Measurements from ENCODE around the gene MAP2K2.

MAP2K2 gene

DNA sequence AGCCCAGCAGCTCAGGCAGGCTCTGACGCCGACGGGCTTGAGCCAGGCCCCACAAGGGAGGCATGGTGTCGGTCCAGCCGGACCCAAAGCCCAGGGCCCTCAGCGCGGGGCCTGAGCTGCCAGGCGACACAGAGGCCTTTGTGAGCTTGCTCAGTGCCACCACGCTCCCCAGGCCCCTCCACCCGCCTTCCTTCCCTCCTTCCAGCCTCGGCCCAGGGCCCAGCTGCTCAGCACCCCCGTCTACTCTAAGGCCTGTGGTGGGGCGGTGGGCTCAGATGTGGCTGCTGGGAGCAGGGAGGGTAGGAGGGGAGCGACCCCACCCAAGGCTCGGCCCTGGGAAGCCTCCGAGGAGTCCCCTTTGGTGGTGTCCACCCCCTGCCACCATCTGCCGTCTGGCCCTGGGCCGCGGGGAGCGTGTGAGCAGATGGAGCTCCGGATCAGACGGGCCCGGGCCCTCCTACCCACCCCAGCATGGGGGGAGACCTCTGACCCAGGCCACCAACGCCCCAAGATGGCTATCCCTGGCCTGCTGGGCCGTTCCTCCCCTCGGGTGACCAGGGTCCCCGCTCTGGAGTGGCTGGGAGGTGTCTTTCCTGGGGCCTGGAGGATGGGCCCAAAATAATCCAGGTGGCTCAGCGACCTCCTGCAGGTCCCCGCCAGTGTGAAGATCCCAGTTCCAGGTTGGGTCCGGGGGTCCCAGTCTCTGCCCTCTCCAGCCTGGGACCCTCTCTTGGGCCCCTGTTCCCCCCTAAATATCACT is 65.0 kb downstream of the MAP2K2 start:
- DNase-seq (ENCODE audit: extremely low read depth, low read depth), result no peak
- TF ChIP-seq, protein P1, sequence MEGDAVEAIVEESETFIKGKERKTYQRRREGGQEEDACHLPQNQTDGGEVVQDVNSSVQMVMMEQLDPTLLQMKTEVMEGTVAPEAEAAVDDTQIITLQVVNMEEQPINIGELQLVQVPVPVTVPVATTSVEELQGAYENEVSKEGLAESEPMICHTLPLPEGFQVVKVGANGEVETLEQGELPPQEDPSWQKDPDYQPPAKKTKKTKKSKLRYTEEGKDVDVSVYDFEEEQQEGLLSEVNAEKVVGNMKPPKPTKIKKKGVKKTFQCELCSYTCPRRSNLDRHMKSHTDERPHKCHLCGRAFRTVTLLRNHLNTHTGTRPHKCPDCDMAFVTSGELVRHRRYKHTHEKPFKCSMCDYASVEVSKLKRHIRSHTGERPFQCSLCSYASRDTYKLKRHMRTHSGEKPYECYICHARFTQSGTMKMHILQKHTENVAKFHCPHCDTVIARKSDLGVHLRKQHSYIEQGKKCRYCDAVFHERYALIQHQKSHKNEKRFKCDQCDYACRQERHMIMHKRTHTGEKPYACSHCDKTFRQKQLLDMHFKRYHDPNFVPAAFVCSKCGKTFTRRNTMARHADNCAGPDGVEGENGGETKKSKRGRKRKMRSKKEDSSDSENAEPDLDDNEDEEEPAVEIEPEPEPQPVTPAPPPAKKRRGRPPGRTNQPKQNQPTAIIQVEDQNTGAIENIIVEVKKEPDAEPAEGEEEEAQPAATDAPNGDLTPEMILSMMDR (IDR thresholded peaks at IDR 0.05; ENCODE audit: low read depth, low read length, missing control alignments), result no peak

DNA sequence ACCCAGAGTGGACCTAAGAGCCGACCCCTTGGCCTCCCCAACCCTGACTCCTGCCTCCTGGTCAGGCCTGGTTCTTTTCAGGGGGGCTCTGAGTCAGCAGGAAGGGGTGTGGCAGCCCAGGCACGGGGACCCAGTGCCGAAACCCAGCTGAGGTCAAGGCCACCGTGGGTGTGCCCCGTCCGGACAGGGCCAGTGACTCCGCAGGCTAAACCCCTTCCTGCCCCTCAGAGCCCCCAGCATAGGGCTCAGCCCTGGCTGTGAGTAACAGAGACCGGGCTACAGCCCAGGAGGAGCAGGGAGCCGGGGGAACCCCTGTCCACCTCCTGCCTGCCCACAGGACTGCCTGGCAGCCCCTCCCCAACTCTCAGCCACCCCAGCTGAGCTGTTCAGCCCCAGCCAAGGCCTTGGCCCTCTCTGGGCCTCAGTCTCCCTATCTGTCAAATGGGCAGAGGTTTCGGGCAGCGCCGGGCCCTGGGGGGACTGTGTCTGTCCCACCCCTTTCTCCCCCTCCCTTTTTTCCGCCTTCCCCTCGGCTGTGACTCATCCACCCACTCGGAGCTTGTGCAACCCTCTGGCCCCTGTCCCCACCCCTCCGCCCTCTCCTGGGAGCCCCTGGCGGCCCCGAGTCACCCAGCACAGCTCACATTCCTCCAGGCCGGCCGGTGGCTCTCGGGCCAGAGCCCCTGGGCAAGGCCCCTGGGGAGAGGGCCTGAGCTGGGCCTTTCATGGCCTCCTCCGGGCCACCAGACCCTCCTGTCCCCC is 65.8 kb downstream of the MAP2K2 start:
- peak; percentile 68 for DNase-seq (ENCODE audit: extremely low read depth, low read depth)
- TF ChIP-seq, protein P1 (IDR thresholded peaks at IDR 0.05; ENCODE audit: low read depth, low read length, missing control alignments), result peak; percentile 16
- peak overlapping the region; percentile 33 for H3K4me3 ChIP-seq (replicated peaks; ENCODE audit: low read depth, low read length)

More for the DNA sequence above, 65.0 kb downstream of the MAP2K2 start:
- peak overlapping the region; percentile 33 for H3K4me3 ChIP-seq (replicated peaks; ENCODE audit: low read depth, low read length)

DNA sequence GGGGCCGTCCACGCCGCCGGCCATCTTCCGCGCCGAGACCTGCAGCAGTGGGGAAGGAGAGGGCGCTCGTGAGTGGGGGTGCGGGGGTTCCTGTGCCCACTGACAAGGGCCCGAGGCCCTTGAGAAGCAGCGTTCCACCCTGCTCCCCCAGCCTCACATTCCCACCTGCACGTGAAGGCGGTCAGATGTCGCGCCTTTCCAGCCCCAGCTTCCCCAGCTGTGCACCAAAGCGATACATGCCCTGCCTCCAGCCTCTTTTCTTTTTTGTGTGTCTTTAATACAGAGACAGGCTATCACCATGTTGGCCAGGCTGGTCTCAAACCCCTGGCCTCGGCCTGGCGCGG is 68.7 kb downstream of the MAP2K2 start:
- no peak overlapping the region for H3K4me3 ChIP-seq (replicated peaks; ENCODE audit: low read depth, low read length)
- TF ChIP-seq, protein P1 (IDR thresholded peaks at IDR 0.05; ENCODE audit: low read depth, low read length, missing control alignments), result no peak
- DNase-seq (ENCODE audit: extremely low read depth, low read depth), result no peak

DNA sequence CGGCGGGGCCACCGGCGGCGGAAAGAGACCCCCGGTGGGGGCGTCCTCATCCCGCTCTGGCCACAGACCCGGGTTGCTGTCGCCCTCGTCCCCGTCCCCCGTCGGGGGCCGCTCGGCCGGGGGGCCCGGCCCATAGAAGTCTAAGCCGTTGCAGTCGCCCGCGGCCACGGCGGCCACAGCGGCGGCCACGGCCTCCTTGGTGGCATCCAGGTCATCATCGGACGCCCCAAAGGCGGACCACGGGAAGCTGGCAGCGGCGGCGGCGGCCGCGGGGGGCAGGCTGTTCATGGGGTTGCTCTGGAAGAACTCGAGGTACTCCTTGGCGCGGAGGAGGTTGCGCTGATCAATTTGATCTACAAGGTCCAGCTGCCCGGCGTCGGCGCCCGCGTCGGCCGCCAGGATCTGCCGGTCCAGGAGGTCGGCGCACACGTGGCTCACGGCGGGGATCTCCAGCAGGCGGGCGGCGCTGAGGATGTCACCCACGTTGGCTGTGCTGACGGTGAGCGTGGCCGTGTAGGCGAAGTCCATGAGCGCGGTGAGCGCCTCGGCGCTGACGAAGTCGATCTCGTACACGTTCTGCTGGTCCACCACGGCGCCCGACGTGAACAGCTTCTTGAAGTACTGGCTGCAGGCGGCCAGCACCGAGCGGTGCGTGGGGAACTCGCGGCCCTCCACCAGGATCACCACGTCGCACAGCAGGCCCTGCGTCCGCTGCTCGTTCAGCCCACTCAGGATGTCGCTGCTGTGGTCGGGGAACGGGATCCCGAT is 69.3 kb downstream of the MAP2K2 start:
- no peak for DNase-seq (ENCODE audit: extremely low read depth, low read depth)
- H3K4me3 ChIP-seq (replicated peaks; ENCODE audit: low read depth, low read length), result no peak overlapping the region
- TF ChIP-seq, protein P1 (IDR thresholded peaks at IDR 0.05; ENCODE audit: low read depth, low read length, missing control alignments), result no peak

DNA sequence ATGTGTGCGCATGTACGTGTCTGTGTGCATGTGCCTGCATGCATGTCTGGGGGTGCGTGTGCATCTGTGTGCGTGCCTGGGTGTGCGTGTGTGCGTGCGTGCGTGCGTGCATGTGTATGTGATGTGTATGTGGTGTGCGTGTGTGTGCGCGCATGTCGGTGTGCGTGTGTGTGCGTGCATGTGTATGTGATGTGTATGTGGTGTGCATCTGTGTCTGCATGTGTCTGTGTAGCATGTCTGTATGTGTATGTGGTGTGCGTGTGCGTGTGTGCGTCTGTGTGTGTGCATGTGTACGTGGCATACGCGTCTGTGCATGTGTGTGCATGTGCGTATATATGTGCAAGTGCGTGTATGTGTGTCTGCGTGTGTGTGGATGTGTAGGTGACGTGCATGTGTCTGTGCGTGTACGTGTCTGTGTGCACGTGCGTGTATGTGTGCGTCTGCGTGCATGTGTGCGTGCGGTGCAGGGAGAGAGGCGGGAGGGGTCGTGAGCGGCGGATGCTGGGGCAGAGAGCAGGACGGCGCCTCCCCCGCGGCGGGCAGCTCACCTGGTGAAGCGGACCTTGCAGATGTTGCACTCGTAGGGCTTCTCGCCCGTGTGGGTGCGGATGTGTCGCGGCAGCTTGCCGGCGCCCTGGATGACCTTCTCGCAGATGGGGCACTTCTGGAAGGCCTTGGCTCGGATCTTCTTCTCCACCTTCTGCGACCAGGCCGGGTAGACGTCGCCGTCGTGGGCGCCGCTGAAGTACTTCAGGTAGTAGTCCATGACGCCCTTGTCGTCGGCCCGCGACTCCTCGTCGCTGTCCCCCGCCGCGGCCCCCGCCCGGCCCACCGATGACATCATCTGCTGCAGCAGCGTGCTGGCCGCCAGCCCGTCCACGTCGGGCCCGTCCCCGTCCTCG is 70.2 kb downstream of the MAP2K2 start:
- H3K4me3 ChIP-seq (replicated peaks; ENCODE audit: low read depth, low read length), result no peak overlapping the region
- no peak for DNase-seq (ENCODE audit: extremely low read depth, low read depth)
- TF ChIP-seq, protein P1 (IDR thresholded peaks at IDR 0.05; ENCODE audit: low read depth, low read length, missing control alignments), result no peak

DNA sequence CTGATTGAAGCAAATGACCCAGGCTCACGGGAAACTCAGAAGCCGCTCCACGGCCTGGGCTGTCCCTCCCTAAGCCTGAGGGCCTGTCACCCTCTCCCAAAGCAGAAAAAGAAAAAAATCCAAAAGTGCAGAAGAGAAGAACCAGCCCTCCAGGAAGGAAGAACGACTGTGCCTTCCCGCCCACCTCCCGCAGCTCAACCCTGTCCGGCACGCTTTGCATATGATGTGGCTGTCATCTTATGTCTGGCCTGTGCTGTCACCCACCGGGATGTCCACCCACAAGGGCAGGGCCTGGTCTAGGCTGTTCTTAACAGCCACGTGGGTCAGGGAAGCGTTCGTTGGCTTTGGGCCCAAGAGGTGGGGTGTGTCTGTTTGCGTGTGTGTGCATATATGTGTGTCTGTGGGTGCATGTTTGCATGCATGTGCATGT is 70.9 kb downstream of the MAP2K2 start:
- DNase-seq (ENCODE audit: extremely low read depth, low read depth), result no peak
- no peak overlapping the region for H3K4me3 ChIP-seq (replicated peaks; ENCODE audit: low read depth, low read length)
- TF ChIP-seq, protein P1 (IDR thresholded peaks at IDR 0.05; ENCODE audit: low read depth, low read length, missing control alignments), result no peak

Data from HFF-Myc (cell line).